Jurkat, Clone E6-1 (cell line): ENCODE data around the gene RPUSD4.
A peak's percentile ranks its signal among the peaks of the same experiment; 100 is the strongest.

ENCODE experiments used
- DNase-seq: peaks from one replicate; pipeline ENCODE4 v3.0.0-alpha.2; 2011; ENCODE audit warnings: low read depth, low spot score
- H3K4me3 ChIP-seq: 2 replicates; pipeline ENCODE4 v1.5.1; 2011; ENCODE audit warnings: mild to moderate bottlenecking, low read length, control low read depth, moderate library complexity

The RPUSD4 gene

GRCh38 chr11:126216526-126217305 lies 5.3 kb upstream of the RPUSD4 start:
- DNase-seq: no peak
- H3K4me3 ChIP-seq: no peak overlapping the region

GRCh38 chr11:126214841-126215240 lies 3.4 kb upstream of the RPUSD4 start:
- DNase-seq: no peak
- H3K4me3 ChIP-seq: no peak overlapping the region

GRCh38 chr11:126214441-126214840 lies 3.0 kb upstream of the RPUSD4 start:
- no peak overlapping the region for H3K4me3 ChIP-seq
- no peak for DNase-seq

GRCh38 chr11:126212089-126212660 lies 725 bp upstream of the RPUSD4 start:
- DNase-seq: no peak
- H3K4me3 ChIP-seq: peak overlapping the region; percentile 83

- peak overlapping the region; percentile 83 for H3K4me3 ChIP-seq
- no peak for DNase-seq
Measured at GRCh38 chr11:126210871-126211235, 597 bp downstream of the RPUSD4 start.

GRCh38 chr11:126207896-126208295 lies 3.6 kb downstream of the RPUSD4 start:
- no peak for DNase-seq
- H3K4me3 ChIP-seq: no peak overlapping the region

GRCh38 chr11:126205359-126205758 lies 6.1 kb downstream of the RPUSD4 start:
- no peak for DNase-seq
- no peak overlapping the region for H3K4me3 ChIP-seq

- DNase-seq: no peak
- no peak overlapping the region for H3K4me3 ChIP-seq
Measured at GRCh38 chr11:126202646-126203359, 8.6 kb downstream of the RPUSD4 start.

GRCh38 chr11:126198648-126199047 lies 12.8 kb downstream of the RPUSD4 start:
- H3K4me3 ChIP-seq: no peak overlapping the region
- no peak for DNase-seq

- H3K4me3 ChIP-seq: no peak overlapping the region
- no peak for DNase-seq
Measured at GRCh38 chr11:126197277-126197939, 14.0 kb downstream of the RPUSD4 start.

- DNase-seq: no peak
- no peak overlapping the region for H3K4me3 ChIP-seq
Measured at GRCh38 chr11:126195119-126195518, 16.3 kb downstream of the RPUSD4 start.

- H3K4me3 ChIP-seq: no peak overlapping the region
- DNase-seq: no peak
Measured at GRCh38 chr11:126194121-126194543, 17.3 kb downstream of the RPUSD4 start.

- H3K4me3 ChIP-seq: no peak overlapping the region
- no peak for DNase-seq
Measured at GRCh38 chr11:126193038-126193478, 18.4 kb downstream of the RPUSD4 start.

- no peak overlapping the region for H3K4me3 ChIP-seq
- no peak for DNase-seq
Measured at GRCh38 chr11:126192361-126192760, 19.1 kb downstream of the RPUSD4 start.

- no peak for DNase-seq
- H3K4me3 ChIP-seq: no peak overlapping the region
Measured at GRCh38 chr11:126191379-126192073, 19.9 kb downstream of the RPUSD4 start.

- DNase-seq: no peak
- no peak overlapping the region for H3K4me3 ChIP-seq
Measured at GRCh38 chr11:126190792-126191191, 20.7 kb downstream of the RPUSD4 start.

- no peak overlapping the region for H3K4me3 ChIP-seq
- DNase-seq: no peak
Measured at GRCh38 chr11:126189109-126189929, 22.1 kb downstream of the RPUSD4 start.

GRCh38 chr11:126188332-126189108 lies 22.9 kb downstream of the RPUSD4 start:
- DNase-seq: peak; percentile 85

More at GRCh38 chr11:126188332-126189108, 22.9 kb downstream of the RPUSD4 start:
- H3K4me3 ChIP-seq: peak overlapping the region; percentile 31
